GM18861 (cell line): ENCODE measurements around the gene OR14I1.
"Not testable (repeated sequence)": the region's sequence is repeated elsewhere in the genome, so short reads cannot be mapped to it uniquely, and the experiment has no call there.

Experiments
- ATAC-seq: cut with Tn5 transposase; IDR thresholded peaks from one replicate; pipeline ENCODE4 v1.9.1; 2021; ENCODE audit not compliant: unreplicated experiment

Gene OR14I1

DNA sequence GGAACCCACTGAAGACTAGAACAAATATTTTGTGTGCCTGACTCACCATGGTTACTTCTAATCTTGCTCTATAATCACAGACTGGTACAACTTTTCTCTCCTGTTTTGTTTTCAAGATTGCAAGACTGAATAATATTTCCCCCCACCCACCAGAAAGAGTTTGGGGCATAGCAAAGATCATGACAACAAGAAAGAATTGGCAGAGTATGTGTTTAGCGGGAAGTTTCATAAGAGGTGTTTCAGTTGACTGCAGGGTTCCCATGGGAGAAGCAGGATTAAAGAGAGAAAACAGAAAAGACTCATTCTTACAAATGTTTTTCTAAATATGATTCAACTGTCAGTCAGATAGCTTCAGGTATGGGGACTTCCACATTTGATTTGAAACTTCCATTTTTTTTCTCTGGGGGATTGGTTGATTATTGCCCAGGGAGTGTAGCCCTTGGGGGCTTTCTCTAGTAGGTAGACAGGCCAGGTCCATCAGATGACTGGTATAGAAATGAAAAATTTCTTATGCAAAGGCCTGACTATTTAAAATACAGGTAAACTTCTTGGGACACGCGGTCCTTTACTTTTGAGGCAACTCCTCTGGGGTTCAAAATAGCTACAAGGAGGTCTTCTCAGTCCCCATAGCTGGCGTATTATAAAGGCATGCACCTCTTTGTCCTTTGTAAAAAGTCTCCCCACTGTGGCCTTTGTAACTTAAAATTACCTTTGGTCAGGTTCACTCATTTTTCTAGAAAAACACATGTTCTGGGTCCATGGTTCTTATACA lies 13.9 kb downstream of the OR14I1 start:
- ATAC-seq, result peak; percentile 75

DNA sequence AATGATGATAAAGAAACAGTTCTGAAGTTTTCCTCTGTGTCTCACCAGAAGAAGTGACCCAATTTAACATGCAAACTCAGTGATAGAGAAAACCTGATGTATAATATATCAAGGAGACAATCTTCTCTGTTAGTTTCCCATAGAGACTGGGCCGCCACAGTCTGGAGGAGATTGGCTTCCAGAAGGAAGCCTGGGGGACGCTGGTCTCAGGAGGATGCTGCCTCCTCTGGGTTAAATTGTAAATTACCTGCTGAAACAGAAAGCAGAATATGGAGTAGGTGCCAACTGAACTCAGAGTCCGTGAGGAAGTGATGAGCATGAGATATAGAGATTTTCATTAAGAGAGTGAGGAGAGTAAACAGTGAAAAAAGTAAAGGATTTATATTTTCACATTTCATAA lies 15.8 kb downstream of the OR14I1 start:
- ATAC-seq, result peak; percentile 57

DNA sequence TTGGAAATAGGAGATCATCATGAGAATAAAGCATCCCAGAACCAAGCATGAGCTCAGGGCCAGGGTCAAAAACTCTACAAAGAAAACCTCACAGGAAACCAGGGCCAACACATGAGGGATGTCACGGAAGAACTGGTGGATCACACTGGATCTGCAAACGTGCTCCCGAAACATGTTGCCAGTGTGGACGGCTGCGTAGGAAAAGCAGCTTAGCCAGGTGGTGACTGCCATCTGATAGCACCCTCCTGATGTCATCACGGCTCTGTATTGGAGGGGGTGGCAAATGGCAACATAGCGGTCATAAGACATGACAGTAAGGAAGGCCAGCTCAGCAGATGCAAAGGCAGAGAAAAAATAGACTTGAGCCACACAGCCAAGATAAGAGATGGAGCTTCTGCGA lies 20.9 kb downstream of the OR14I1 start:
- no peak for ATAC-seq

DNA sequence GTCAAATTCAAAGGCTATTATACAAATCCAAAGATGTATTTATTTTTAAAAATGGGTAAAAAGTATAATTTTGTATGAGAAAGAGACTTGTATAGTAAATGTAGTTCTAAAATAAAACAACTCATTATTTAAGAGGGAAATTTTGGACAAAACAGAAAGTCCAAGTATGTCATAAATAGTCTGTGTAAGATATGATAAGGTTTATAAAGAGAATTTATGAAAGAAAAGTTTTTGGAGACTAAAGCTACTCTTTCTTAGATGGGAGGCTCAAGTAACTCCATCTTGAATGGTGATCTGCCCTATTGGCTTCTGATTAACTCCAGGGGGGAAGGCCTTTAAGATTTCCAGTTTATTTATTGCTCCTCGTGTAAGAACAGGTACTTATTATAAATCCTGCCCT lies 32.6 kb downstream of the OR14I1 start:
- ATAC-seq, result no peak

DNA sequence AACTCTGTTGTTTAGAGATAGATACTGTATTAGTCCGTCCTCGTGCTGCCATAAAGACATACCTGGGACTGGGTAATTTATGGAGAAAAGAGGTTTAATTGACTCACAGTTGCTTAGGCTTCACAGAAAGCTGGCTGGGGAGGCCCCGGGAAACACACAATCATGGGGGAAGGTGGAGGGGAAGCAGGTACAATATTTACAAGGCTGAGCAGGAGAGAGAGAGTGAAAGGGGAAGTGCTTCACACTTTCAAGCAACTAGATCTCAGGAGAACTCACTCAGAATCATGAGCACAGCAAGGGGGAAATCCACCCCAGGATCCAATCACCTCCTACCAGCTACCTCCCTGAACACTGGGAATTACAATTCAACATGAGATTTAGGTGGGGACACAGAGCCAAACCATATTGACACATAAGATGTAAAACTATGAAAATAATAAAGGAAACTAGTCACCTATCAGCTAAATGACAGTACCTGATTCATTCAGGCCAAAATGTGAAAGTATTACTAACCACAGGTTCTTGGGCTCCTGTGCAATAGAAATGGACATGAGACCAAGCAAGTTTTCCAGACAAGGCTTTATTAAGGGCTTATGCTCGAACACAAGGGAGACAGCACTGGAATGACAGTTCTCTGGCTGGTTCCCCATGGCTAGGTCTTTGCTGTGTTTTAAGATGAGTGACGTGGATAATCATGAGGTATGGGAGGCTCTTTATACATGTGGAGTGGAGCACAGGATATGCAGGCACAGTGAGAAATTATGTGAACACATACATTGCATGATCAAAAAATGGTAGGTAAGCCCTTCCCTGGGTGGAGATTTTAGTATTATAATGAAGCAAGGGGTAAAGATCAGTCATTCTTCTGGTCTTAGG lies 38.9 kb downstream of the OR14I1 start:
- peak; percentile 91 for ATAC-seq

DNA sequence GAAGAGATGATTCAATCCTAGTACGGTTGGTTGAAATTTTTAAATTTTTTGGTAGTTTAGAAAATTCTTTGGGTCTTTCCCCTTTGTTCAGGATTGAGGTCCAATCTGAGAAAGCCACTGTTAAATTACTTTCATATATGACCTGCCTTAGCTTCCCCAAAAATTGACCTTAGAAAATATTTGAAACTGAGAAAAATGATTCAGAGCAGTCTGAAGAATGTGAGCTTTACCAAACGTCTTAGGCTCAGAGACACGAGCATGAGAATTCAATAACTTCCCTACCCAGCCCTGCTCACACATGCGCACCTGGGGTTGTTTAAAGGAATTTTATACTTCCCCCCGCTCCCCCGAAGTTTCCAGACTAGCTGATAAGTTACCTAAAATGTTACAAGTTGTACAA lies 45.8 kb downstream of the OR14I1 start:
- ATAC-seq, result not testable (repeated sequence)

DNA sequence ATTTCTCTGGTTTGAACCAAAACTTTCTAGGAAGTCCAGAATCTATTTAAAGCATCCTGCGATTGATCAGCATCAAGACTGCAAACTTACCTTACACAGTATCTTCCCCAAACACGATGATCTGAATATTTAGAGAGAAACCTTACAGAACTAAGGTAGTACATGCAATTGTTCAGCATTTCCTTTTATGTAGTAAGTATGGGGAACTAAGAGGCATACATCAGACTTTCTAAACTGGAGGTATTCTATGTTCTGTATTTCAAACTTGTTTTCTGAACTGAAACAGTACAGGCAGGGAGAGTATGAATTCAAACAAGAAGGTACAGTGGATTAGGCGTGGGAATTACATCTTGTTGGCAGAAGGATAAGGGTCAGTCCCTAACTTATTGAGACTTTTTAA lies 47.2 kb downstream of the OR14I1 start, which contains the start of gene OR2T27:
Gene OR2T27, minus strand, starts transcription at position 175 of the 400 bp plus-strand sequence. CDS start 4,644 bp downstream, outside the sequence.
- not testable (repeated sequence) for ATAC-seq
